Neural cell (in vitro differentiated cells): ENCODE data around the gene FRMD4B. TPM values are rescaled to one million over a fixed set of nuclear protein-coding genes. Genes with fewer than 3 reads are reported as not detected.

Experiments used
- H2AFZ ChIP-seq: fragments of 200-600, 300-800 bp; sonication (generic), shearing (Covaris generic); 2 replicates; pipeline ENCODE4 v1.6.0; 2014; ENCODE audit warnings: low read depth, mild to moderate bottlenecking, antibody characterized with exemption, low read length, moderate library complexity
- H3F3A ChIP-seq: fragments of 200-600 bp; shearing (Covaris generic); 2 replicates; pipeline ENCODE4 v1.6.1; 2016; ENCODE audit warnings: mild to moderate bottlenecking, moderate library complexity, mixed read lengths, antibody characterized with exemption, low read length; ENCODE audit not compliant: insufficient read depth, poor library complexity, severe bottlenecking
- H3K27ac ChIP-seq: fragments of 200-600, 300-800 bp; sonication (generic), shearing (Covaris generic); 2 replicates; pipeline ENCODE4 v1.5.1; 2014; ENCODE audit warnings: mild to moderate bottlenecking, low read length, moderate library complexity
- H3K27me3 ChIP-seq: fragments of 300-800, 200-600 bp; sonication (generic), shearing (Covaris generic); 2 replicates; pipeline ENCODE4 v1.6.0; 2014; ENCODE audit warnings: mild to moderate bottlenecking, low read depth, low read length, moderate library complexity; ENCODE audit not compliant: insufficient read depth
- H3K36me3 ChIP-seq: fragments of 300-800, 200-600 bp; sonication (generic), shearing (Covaris generic); 2 replicates; pipeline ENCODE4 v1.5.1; 2014; ENCODE audit warnings: mild to moderate bottlenecking, antibody characterized with exemption, low read length, moderate library complexity; ENCODE audit not compliant: insufficient read depth
- H3K4me2 ChIP-seq: fragments of 300-800, 200-600 bp; sonication (generic), shearing (Covaris generic); 2 replicates; pipeline ENCODE4 v1.6.0; 2014; ENCODE audit warnings: mild to moderate bottlenecking, low read length
- H3K4me3 ChIP-seq: fragments of 300-800, 200-600 bp; sonication (generic), shearing (Covaris generic); 2 replicates; pipeline ENCODE4 v1.5.1; 2014; ENCODE audit warnings: mild to moderate bottlenecking, low read length, moderate library complexity
- H3K79me2 ChIP-seq: fragments of 200-600 bp; shearing (Covaris generic); replicated peaks from 2 replicates; pipeline ENCODE4 v1.6.0; 2014; ENCODE audit warnings: mild to moderate bottlenecking, low read length, moderate library complexity; ENCODE audit not compliant: insufficient read depth
- H3K9ac ChIP-seq: fragments of 300-800, 200-600 bp; sonication (generic), shearing (Covaris generic); 2 replicates; pipeline ENCODE4 v1.6.1; 2016; ENCODE audit warnings: mild to moderate bottlenecking, low read length, mixed read lengths
- H3K9me2 ChIP-seq: fragments of 200-600 bp; shearing (Covaris generic); 2 replicates; pipeline ENCODE4 v1.6.1; 2016; ENCODE audit warnings: mild to moderate bottlenecking, low read length, mixed read lengths; ENCODE audit not compliant: insufficient read depth
- H3K9me3 ChIP-seq: fragments of 200-600, 300-800 bp; sonication (generic), shearing (Covaris generic); 2 replicates; pipeline ENCODE4 v1.6.1; 2016; ENCODE audit warnings: mild to moderate bottlenecking, mixed run types, low read length, moderate library complexity, mixed read lengths
- H4K20me1 ChIP-seq: fragments of 200-600 bp; shearing (Covaris generic); 2 replicates; pipeline ENCODE4 v1.6.1; 2016; ENCODE audit warnings: mild to moderate bottlenecking, mixed run types; ENCODE audit not compliant: insufficient read depth
- CTCF ChIP-seq: fragments of 450-650 bp; IDR thresholded peaks from 2 replicates; pipeline ENCODE4 v1.5.1; 2014; ENCODE audit warnings: antibody characterized with exemption, mild to moderate bottlenecking, moderate library complexity; ENCODE audit not compliant: poor library complexity, severe bottlenecking
- EP300 ChIP-seq: fragments of 450-650 bp; conservative IDR thresholded peaks from 2 replicates; pipeline ENCODE4 v1.6.1; 2014; ENCODE audit warnings: antibody characterized with exemption, mild to moderate bottlenecking, moderate library complexity; ENCODE audit not compliant: poor library complexity, severe bottlenecking
- EZH2 ChIP-seq: fragments of 200-600, 300-800 bp; shearing (Covaris generic), sonication (generic); IDR thresholded peaks from 2 replicates; pipeline ENCODE4 v1.6.1; 2014; ENCODE audit warnings: antibody characterized with exemption, low read length, borderline replicate concordance, mild to moderate bottlenecking; ENCODE audit not compliant: insufficient read depth, poor library complexity, severe bottlenecking
- MXI1 ChIP-seq: fragments of 450-650 bp; conservative IDR thresholded peaks from 2 replicates; pipeline ENCODE4 v1.6.1; 2014; ENCODE audit warnings: antibody characterized with exemption, mild to moderate bottlenecking; ENCODE audit not compliant: poor library complexity, severe bottlenecking
- POLR2AphosphoS5 ChIP-seq: IDR thresholded peaks from 2 replicates; pipeline ENCODE4 v1.6.1; 2012
- RAD21 ChIP-seq: fragments of 450-650 bp; conservative IDR thresholded peaks from 2 replicates; pipeline ENCODE4 v1.6.1; 2014; ENCODE audit warnings: antibody characterized with exemption, mild to moderate bottlenecking, moderate library complexity
- REST ChIP-seq: IDR thresholded peaks from 2 replicates; pipeline ENCODE4 v1.6.1; 2012; ENCODE audit warnings: borderline replicate concordance
- SMC3 ChIP-seq: fragments of 450-650 bp; conservative IDR thresholded peaks from 2 replicates; pipeline ENCODE4 v1.6.1; 2014; ENCODE audit warnings: antibody characterized with exemption, mild to moderate bottlenecking, moderate library complexity; ENCODE audit not compliant: poor library complexity
- TAF1 ChIP-seq: IDR thresholded peaks from 2 replicates; pipeline ENCODE4 v1.6.1; 2012; ENCODE audit warnings: low read depth
- polyA plus RNA-seq: library from polyadenylated mRNA; depleted of rRNA; stranded (reverse); fragments of >200 nt; gene quantifications from 2 replicates; pipeline ENCODE4 v1.2.3, GENCODE V29; 2014

Gene FRMD4B
- polyA plus RNA-seq, 1 donor from 2014 or later: 6.2 TPM

DNA sequence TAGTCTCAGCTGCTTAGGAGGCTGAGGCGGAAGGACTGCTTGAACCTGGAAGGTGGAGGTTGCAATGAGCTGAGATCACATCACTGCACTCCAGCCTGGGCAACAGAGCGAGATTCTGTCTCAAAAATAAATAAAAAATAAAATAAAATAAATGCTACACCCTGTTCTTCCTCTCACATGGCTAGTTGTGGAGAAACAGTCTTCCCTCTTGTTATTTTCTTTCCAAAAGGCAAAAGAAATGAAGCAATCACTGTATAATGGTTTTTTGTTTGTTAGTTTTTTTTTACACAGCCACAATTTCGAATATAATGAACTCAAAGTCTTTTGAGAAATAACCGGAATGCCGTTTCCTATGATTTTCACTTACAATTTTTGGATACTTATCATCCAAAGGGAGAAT is 4.9 kb upstream of the FRMD4B start:
- H4K20me1 ChIP-seq: no peaks in the 10 kb centered on the region
- H3K9me3 ChIP-seq: no peaks in the 10 kb centered on the region
- no peaks in the 10 kb centered on the region for H3K36me3 ChIP-seq
- no peak overlapping the region for H2AFZ ChIP-seq
- no peaks in the 10 kb centered on the region for H3F3A ChIP-seq
- TF ChIP-seq REST: no peak
- no peak for TF ChIP-seq POLR2AphosphoS5
- TF ChIP-seq EP300: no peak
- TF ChIP-seq RAD21: no peak
- no peak for TF ChIP-seq SMC3
- no peak for TF ChIP-seq EZH2
- TF ChIP-seq TAF1: no peak
- no peak for TF ChIP-seq CTCF
- no peak for TF ChIP-seq MXI1
- H3K27me3 ChIP-seq: peaks cover 11% of the 10 kb centered on the region
- H3K9me2 ChIP-seq: no peaks in the 10 kb centered on the region
- H3K79me2 ChIP-seq: no peaks in the 10 kb centered on the region
- no peak overlapping the region for H3K27ac ChIP-seq
- H3K9ac ChIP-seq: no peak overlapping the region
- no peak overlapping the region for H3K4me3 ChIP-seq
- no peak overlapping the region for H3K4me2 ChIP-seq

- H2AFZ ChIP-seq: no peak overlapping the region
- no peaks in the 10 kb centered on the region for H3K36me3 ChIP-seq
- H3K9me2 ChIP-seq: no peaks in the 10 kb centered on the region
- peaks cover 22% of the 10 kb centered on the region for H3K27me3 ChIP-seq
- no peak for TF ChIP-seq REST
- no peak for TF ChIP-seq SMC3
- TF ChIP-seq MXI1: no peak
- TF ChIP-seq POLR2AphosphoS5: no peak
- no peak for TF ChIP-seq TAF1
- TF ChIP-seq EZH2: no peak
- TF ChIP-seq RAD21: no peak
- no peak for TF ChIP-seq CTCF
- TF ChIP-seq EP300: no peak
- no peak overlapping the region for H3K9ac ChIP-seq
- H3F3A ChIP-seq: no peaks in the 10 kb centered on the region
- no peak overlapping the region for H3K4me2 ChIP-seq
- H4K20me1 ChIP-seq: no peaks in the 10 kb centered on the region
- H3K9me3 ChIP-seq: no peaks in the 10 kb centered on the region
- H3K27ac ChIP-seq: no peak overlapping the region
- H3K4me3 ChIP-seq: no peak overlapping the region
- no peaks in the 10 kb centered on the region for H3K79me2 ChIP-seq
These were observed 3.8 kb upstream of the FRMD4B start for GRCh38 chr3:69389520-69390248.
